NB4 (cell line): Measurements from ENCODE around the gene TMEM248.
"Not testable (repeated sequence)": the region's sequence is repeated elsewhere in the genome, so short reads cannot be mapped to it uniquely, and the experiment has no call there.

Source experiments
- MYC ChIP-seq: IDR thresholded peaks from 2 replicates; pipeline ENCODE4 v1.6.1; 2011; ENCODE audit warnings: low read depth, low read length
- POLR2A ChIP-seq: IDR thresholded peaks from 2 replicates; pipeline ENCODE4 v1.6.1; 2011; ENCODE audit warnings: mild to moderate bottlenecking; ENCODE audit not compliant: insufficient read length; ENCODE audit errors: extremely low read depth
- TF ChIP-seq, protein P1 (sequence below): IDR thresholded peaks from one replicate; pipeline ENCODE4 v1.5.1; 2012; ENCODE audit warnings: low read depth, low read length
- TF ChIP-seq, protein P2 (sequence below): IDR thresholded peaks from 2 replicates; pipeline ENCODE4 v1.6.1; 2011; ENCODE audit warnings: low read depth, low read length

DNA sequence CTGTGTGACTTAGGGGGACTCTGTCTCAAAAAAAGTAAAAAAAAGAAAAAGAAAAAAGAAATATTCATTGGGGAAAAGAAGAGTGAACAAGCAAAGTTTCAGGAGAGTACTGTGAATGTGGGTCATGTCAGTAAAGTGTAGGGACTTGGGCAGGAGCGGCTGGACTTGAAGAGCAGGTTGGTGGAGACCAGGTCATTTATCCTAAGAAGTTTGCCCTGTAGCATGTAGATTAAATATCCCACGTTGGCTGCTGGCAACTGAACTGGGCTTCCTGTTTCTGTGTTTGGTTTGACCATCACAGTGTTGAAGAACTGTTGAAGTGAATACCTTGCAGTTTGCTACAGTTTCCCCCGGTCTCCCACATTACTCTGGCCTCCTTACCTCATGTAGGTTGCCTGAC is 32.8 kb upstream of the TMEM248 start:
- TF ChIP-seq, protein P1, sequence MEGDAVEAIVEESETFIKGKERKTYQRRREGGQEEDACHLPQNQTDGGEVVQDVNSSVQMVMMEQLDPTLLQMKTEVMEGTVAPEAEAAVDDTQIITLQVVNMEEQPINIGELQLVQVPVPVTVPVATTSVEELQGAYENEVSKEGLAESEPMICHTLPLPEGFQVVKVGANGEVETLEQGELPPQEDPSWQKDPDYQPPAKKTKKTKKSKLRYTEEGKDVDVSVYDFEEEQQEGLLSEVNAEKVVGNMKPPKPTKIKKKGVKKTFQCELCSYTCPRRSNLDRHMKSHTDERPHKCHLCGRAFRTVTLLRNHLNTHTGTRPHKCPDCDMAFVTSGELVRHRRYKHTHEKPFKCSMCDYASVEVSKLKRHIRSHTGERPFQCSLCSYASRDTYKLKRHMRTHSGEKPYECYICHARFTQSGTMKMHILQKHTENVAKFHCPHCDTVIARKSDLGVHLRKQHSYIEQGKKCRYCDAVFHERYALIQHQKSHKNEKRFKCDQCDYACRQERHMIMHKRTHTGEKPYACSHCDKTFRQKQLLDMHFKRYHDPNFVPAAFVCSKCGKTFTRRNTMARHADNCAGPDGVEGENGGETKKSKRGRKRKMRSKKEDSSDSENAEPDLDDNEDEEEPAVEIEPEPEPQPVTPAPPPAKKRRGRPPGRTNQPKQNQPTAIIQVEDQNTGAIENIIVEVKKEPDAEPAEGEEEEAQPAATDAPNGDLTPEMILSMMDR: not testable (repeated sequence)
- TF ChIP-seq POLR2A, MYC: not testable (repeated sequence)
- TF ChIP-seq, protein P2, sequence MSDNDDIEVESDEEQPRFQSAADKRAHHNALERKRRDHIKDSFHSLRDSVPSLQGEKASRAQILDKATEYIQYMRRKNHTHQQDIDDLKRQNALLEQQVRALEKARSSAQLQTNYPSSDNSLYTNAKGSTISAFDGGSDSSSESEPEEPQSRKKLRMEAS: not testable (repeated sequence)
